ENCODE measurements around the gene PKM.
"Not testable (repeated sequence)": the region's sequence is repeated elsewhere in the genome, so short reads cannot be mapped to it uniquely, and the experiment has no call there.

PKM gene

GRCh38 chr15:72179950-72180581, 50.9 kb downstream of the PKM start:
- no peak for DNase-seq (ENCODE audit: low read depth in 2 of 3, low spot score in 2 of 3)

DNA sequence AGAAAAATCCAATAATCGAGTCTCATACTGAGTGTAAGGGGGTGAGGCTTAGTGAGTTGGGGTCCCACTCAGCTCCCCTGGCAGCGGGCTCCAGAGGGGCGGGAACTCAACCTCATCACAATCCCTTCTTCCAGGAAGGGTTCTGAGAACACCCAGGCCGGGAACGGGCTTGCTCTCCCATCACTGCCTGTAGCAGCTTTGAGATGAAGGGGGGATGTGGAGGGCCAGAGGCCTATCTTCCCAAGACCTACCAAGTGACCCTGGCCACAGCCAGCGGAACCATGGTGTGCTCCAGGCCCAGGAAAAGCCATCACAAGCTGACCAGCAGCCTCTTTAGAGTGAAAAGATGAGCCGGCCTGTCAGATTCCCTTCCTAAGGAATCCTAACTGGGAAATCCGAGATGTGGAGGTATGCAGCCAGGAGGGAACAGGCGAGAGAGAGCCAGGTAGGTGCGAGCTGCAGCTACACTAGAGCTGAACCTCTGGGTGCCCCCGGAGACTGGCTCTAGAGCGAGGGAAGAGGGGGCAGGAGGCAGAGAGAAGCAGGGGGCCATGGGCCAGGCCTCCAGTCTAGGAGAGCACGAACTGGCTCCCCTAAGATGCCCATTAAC, 51.9 kb downstream of the PKM start:
- no peak for DNase-seq (ENCODE audit: low read depth in 2 of 3, low spot score in 2 of 3)

DNA sequence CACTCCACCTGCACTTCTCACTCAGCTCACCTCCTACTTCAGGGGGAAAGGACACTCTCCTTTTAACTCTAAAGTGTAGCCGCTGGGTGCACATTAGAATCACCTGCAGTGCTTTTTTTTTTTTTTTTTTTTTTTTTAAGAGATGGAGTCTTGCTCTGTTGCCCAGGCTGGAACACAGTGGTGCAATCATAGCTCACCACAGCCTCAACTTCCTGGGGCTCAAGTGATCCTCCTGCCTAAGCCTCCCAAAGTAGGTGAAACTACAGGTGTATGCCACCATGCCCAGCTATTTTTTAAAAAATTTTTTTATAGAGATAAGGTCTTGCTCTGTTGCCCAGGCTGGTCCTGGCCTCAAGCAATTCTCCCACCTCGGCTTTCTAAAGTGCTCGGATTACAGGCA, 54.2 kb downstream of the PKM start:
- no peak for DNase-seq (ENCODE audit: low read depth in 2 of 3, low spot score in 2 of 3)

DNA sequence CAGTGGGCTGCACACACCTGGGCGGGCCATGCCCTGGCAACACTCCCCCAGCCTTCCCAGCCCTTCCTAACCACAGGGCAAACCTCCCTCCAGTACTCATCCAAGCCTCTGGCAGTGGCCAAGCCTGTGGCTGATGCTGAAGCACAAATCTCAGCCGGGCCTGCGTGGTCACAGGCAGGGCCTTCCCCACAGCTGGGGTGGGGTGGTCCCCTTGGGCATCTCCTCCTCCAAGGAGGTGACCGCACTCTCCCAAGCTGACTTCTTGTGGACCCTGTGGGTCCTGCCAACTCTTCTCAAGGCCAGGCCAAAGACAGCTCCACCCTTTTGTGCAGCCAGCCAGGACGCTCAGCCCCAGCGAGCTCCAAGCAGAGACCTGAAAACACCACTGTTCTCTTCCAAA, 54.8 kb downstream of the PKM start:
- no peak for DNase-seq (ENCODE audit: low read depth in 2 of 3, low spot score in 2 of 3)

DNA sequence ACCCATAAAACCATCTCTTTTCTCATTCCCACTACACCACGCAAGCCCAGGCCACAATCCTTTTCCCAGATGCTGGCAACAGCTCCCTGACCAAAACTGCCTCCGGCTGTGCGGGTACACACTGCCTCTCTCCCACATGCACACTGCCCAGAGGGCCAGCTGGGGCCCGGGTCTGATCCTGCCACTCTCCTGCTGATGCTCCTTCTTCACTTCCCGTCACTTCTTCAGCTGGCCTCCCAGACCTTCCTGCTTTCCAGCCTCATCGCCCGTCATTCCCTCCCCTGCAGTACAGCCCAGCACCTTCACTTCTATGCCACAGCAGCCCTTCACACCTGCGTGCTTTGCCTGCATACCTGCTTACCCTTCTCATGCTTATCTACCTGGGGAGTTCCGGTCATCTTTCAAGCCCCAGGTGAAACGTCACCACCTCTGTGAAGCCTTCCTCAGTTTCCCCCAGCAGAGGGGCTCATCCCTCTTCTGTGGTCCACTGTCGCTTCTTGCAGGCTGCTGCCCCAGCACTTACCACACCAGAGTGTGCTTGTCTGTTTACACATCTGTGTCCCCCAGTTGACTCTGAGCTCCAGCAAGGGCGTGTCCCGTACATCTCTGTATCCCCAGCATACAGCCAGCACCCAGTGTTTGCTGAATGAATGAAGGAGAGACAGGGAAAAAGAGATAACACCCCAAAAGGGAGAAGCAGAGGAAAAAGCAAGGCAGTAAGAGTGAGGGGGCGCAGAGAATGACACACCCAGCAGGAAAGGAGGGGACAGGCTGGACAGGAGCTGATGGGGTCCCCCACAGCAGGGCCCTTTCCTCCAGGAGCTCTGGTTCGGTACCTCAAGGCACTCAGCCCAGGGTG, 55.6 kb downstream of the PKM start:
- no peak for DNase-seq (ENCODE audit: low read depth in 2 of 3, low spot score in 2 of 3)

GRCh38 chr15:72174551-72175165, 56.3 kb downstream of the PKM start:
- no peak for DNase-seq (ENCODE audit: low read depth in 2 of 3, low spot score in 2 of 3)

- DNase-seq (ENCODE audit: low read depth in 2 of 3, low spot score in 2 of 3) = no peak
Measured at GRCh38 chr15:72173864-72174550, 57.0 kb downstream of the PKM start.

- DNase-seq (ENCODE audit: low read depth in 2 of 3, low spot score in 2 of 3) = no peak
Measured at GRCh38 chr15:72173401-72173800, 57.6 kb downstream of the PKM start.

GRCh38 chr15:72172796-72173195, 58.2 kb downstream of the PKM start:
- no peak for DNase-seq (ENCODE audit: low read depth in 2 of 3, low spot score in 2 of 3)

GRCh38 chr15:72171978-72172377, 59.0 kb downstream of the PKM start:
- not testable (repeated sequence) for DNase-seq (ENCODE audit: low read depth in 2 of 3, low spot score in 2 of 3)

- no peak for DNase-seq (ENCODE audit: low read depth in 2 of 3, low spot score in 2 of 3)
Measured at GRCh38 chr15:72170691-72171090, 60.3 kb downstream of the PKM start.

DNA sequence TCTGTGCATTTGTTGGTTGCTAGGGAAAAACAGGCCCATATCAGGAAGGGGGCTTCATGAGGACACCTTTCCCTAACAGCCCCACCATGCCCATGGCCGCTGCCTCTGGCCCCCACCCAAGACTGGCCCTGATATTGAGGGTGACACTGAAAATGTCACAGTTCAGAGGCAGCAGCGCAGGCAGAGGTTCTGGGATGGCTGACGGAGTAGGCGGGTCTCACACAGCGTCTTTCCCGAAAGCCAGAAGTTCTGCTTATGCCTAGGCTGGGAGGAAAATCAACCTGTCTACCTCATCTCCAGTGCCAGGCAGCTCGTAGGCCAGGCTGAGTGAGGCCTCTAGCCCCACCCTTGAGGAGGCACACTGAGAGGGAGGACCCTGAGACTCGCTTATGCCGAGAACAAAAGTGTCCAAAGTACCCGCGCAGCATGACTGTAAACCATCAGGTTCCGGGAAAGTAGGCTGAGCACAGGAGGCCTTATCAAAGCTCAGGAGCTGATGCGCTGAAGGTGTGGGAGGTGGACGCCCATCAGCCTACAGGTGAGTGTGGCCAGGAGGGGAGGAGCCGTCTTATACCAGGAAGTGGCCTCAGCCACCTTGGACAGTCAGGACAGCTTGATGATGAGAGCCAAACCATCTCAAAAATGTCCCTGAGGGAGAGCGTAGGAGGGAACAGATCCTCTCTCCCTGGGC, 60.9 kb downstream of the PKM start:
- no peak for DNase-seq (ENCODE audit: low read depth in 2 of 3, low spot score in 2 of 3)

- no peak for DNase-seq (ENCODE audit: low read depth in 2 of 3, low spot score in 2 of 3)
Measured at GRCh38 chr15:72169236-72169920, 61.6 kb downstream of the PKM start.

- DNase-seq (ENCODE audit: low read depth in 2 of 3, low spot score in 2 of 3) = no peak
Measured at GRCh38 chr15:72168808-72169190, 62.2 kb downstream of the PKM start.

DNA sequence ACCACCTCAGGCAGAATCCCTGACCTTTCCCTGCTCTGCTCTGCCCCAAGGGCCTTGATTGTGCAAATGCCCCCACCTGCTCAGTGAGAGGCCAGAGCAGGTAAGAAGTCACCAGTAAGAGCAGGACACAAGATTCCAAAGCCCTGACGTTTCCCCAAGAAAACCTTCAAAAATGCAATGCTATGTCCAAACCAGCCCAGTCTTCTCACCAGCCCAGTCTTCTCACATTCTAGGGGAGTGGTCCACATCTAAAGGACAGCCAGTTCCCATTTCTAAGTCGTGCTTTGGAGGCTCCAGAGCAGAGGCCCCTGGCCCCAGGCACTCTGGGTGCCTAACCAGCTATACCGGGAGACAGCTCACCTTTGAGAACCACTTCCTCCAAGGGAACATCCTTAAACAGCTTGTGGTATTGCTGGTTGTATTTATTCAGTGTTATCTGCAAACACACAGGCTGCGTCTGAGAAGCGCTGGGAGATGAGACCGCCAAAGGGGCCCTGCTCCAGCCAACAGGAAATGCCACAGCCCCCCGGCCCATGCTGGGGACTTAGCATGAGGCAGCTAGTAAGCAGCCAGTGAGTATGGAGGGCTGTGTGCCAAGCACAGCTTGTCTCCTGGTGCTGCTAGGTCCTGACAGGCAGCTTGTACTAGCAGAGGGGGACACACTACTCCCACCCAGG, 62.7 kb downstream of the PKM start:
- no peak for DNase-seq (ENCODE audit: low read depth in 2 of 3, low spot score in 2 of 3)

GRCh38 chr15:72167445-72167844, 63.5 kb downstream of the PKM start:
- no peak for DNase-seq (ENCODE audit: low read depth in 2 of 3, low spot score in 2 of 3)

- no peak for DNase-seq (ENCODE audit: low read depth in 2 of 3, low spot score in 2 of 3)
Measured at GRCh38 chr15:72166716-72167417, 64.1 kb downstream of the PKM start.

DNA sequence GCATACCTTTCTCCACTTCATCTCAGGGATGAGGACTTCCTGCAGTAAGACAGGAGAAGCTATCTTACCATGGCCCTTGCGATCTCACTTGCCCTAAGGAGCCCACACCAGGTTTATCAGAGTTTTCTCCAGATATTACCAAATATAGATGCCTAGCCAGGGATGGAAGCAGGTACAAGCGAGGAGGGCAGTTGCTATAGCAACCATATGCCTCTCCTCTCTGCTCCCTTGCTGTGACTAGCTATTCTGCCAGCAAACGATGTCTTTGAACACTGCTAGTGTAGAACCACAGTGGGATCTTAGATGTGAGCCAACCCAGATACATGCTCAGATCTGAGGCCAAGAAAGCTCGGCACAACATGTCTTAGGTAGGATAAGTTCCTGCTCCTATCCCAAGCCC, 67.3 kb downstream of the PKM start:
- no peak for DNase-seq (ENCODE audit: low read depth in 2 of 3, low spot score in 2 of 3)

DNA sequence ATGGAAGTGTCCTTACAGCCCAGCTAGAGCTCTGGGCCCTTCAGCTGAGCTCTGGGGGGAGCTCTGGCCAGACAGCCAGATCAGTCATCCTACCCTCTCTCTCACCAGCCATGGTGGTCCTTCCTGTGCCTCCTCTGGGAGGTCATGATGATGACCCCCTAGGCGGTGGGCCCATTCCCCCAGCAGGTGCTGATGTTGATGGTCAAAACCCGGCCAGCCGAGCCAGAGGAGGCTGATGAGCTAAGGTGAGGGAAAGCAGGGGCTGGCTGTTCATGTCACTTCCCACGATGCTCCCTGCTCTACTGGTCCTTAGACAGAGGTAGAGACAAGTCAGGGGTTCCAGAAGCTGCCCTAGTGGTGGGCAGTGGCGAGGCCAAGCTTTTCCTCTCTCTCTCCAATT, 68.4 kb downstream of the PKM start:
- DNase-seq (ENCODE audit: low read depth in 2 of 3, low spot score in 2 of 3) = no peak
